Measurements from ENCODE around the gene ME1.

The ME1 gene

GRCh38 chr6:83185096-83185495 lies 245.8 kb downstream of the ME1 start:
- no peak for DNase-seq (ENCODE audit: low read depth)
- no peak overlapping the region for H3K4me3 ChIP-seq (ENCODE audit: low read depth, low read length)
- TF ChIP-seq CTCF (IDR thresholded peaks at IDR 0.05; ENCODE audit: low read depth, low read length, missing control alignments) = no peak

GRCh38 chr6:83183082-83183828 lies 247.6 kb downstream of the ME1 start:
- DNase-seq (ENCODE audit: low read depth) = no peak
- no peak for TF ChIP-seq CTCF (IDR thresholded peaks at IDR 0.05; ENCODE audit: low read depth, low read length, missing control alignments)
- H3K4me3 ChIP-seq (ENCODE audit: low read depth, low read length) = no peak overlapping the region

GRCh38 chr6:83182114-83182513 lies 248.7 kb downstream of the ME1 start:
- TF ChIP-seq CTCF (IDR thresholded peaks at IDR 0.05; ENCODE audit: low read depth, low read length, missing control alignments) = no peak
- DNase-seq (ENCODE audit: low read depth) = no peak
- H3K4me3 ChIP-seq (ENCODE audit: low read depth, low read length) = no peak overlapping the region

- DNase-seq (ENCODE audit: low read depth) = no peak
- TF ChIP-seq CTCF (IDR thresholded peaks at IDR 0.05; ENCODE audit: low read depth, low read length, missing control alignments) = no peak
- no peak overlapping the region for H3K4me3 ChIP-seq (ENCODE audit: low read depth, low read length)
Measured at GRCh38 chr6:83180426-83180950, 250.4 kb downstream of the ME1 start.

- no peak for DNase-seq (ENCODE audit: low read depth)
- TF ChIP-seq CTCF (IDR thresholded peaks at IDR 0.05; ENCODE audit: low read depth, low read length, missing control alignments) = no peak
- H3K4me3 ChIP-seq (ENCODE audit: low read depth, low read length) = no peak overlapping the region
Measured at GRCh38 chr6:83176246-83176645, 254.6 kb downstream of the ME1 start.

- no peak overlapping the region for H3K4me3 ChIP-seq (ENCODE audit: low read depth, low read length)
- no peak for DNase-seq (ENCODE audit: low read depth)
- no peak for TF ChIP-seq CTCF (IDR thresholded peaks at IDR 0.05; ENCODE audit: low read depth, low read length, missing control alignments)
Measured at GRCh38 chr6:83169511-83169910, 261.3 kb downstream of the ME1 start.

GRCh38 chr6:83169106-83169505 lies 261.7 kb downstream of the ME1 start:
- TF ChIP-seq CTCF (IDR thresholded peaks at IDR 0.05; ENCODE audit: low read depth, low read length, missing control alignments) = no peak
- H3K4me3 ChIP-seq (ENCODE audit: low read depth, low read length) = no peak overlapping the region
- no peak for DNase-seq (ENCODE audit: low read depth)

All from GM12864 (cell line).